ENCODE measurements around the gene C1orf50.

C1orf50 gene

GRCh38 chr1:42762269-42762668 lies 4.8 kb upstream of the C1orf50 start:
- H3K27ac ChIP-seq, result no peak overlapping the region
- no peak for TF ChIP-seq CTCF (IDR thresholded peaks at IDR 0.05)

GRCh38 chr1:42765269-42765668 lies 1.8 kb upstream of the C1orf50 start:
- TF ChIP-seq CTCF (IDR thresholded peaks at IDR 0.05), result no peak
- DNase-seq (ENCODE audit: low spot score), result no peak
- Histone ChIP-seq H3K27ac (peak overlapping the region; percentile 77 to 98), H3K4me3 (peak overlapping the region; percentile 92)

More at GRCh38 chr1:42762269-42762668, 4.8 kb upstream of the C1orf50 start:
- DNase-seq (ENCODE audit: low spot score), result no peak
- no peak overlapping the region for H3K4me3 ChIP-seq

GRCh38 chr1:42765832-42766740 lies 963 bp upstream of the C1orf50 start:
- Histone ChIP-seq H3K4me3 (peak overlapping the region; percentile 92), H3K27ac (peak overlapping the region; percentile 77 to 98)
- no peak for TF ChIP-seq CTCF (IDR thresholded peaks at IDR 0.05)
- DNase-seq (ENCODE audit: low spot score), result no peak

GRCh38 chr1:42767510-42768000 lies 506 bp downstream of the C1orf50 start:
- Histone ChIP-seq H3K27ac (peak overlapping the region; percentile 68 to 98), H3K4me3 (peak overlapping the region; percentile 92)
- no peak for DNase-seq (ENCODE audit: low spot score)
- no peak for TF ChIP-seq CTCF (IDR thresholded peaks at IDR 0.05)

- DNase-seq (ENCODE audit: low spot score), result no peak
- Histone ChIP-seq H3K27ac (no peak overlapping the region), H3K4me3 (peak overlapping the region; percentile 92)
- TF ChIP-seq CTCF (IDR thresholded peaks at IDR 0.05), result no peak
These were observed 1.1 kb downstream of the C1orf50 start for GRCh38 chr1:42768172-42768571.

- DNase-seq (ENCODE audit: low spot score), result no peak
- no peak for TF ChIP-seq CTCF (IDR thresholded peaks at IDR 0.05)
- Histone ChIP-seq H3K27ac (no peak overlapping the region), H3K4me3 (no peak overlapping the region)
These were observed 2.8 kb downstream of the C1orf50 start for GRCh38 chr1:42769811-42770210.

GRCh38 chr1:42773420-42773819 lies 6.4 kb downstream of the C1orf50 start:
- no peak overlapping the region for H3K27ac ChIP-seq
- DNase-seq (ENCODE audit: low spot score), result no peak
- H3K4me3 ChIP-seq, result no peak overlapping the region
- no peak for TF ChIP-seq CTCF (IDR thresholded peaks at IDR 0.05)
